ENCODE measurements around the gene WNT9A. TPM values are rescaled to one million over a fixed set of nuclear protein-coding genes. Genes with fewer than 3 reads are reported as not detected.
"Not testable (repeated sequence)": the region's sequence is repeated elsewhere in the genome, so short reads cannot be mapped to it uniquely, and the experiment has no call there.

Gene WNT9A
- polyA plus RNA-seq, 4 donors = 0.27 to 2.7 (median 1.2) TPM

GRCh38 chr1:227911376-227911775, 36.4 kb downstream of the WNT9A start:
- no peak overlapping the region for H3K27ac ChIP-seq (ENCODE audit: low read depth in 1 of 3, low read length in 2 of 3)
- peaks cover 0 to 6% (median 0%) of the 10 kb centered on the region in 3 donors for H3K4me1 ChIP-seq (ENCODE audit: control insufficient read depth in 3 of 3, insufficient read depth in 2 of 3, low read depth in 1 of 3, low read length in 2 of 3)
- no peak for FAIRE-seq
- no peaks in the 10 kb centered on the region for H3K9me3 ChIP-seq (ENCODE audit: control insufficient read depth in 2 of 2, insufficient read depth in 1 of 2, low read depth in 1 of 2, low read length in 1 of 2)
- no peaks in the 10 kb centered on the region for H3K27me3 ChIP-seq (ENCODE audit: control insufficient read depth in 3 of 3, insufficient read depth in 3 of 3, low read length in 3 of 3)
- H3K4me3 ChIP-seq (ENCODE audit: low read depth in 1 of 3, low read length in 3 of 3) = no peak overlapping the region
- H3K36me3 ChIP-seq (ENCODE audit: control insufficient read depth in 3 of 3, insufficient read depth in 2 of 3, low read depth in 1 of 3, low read length in 3 of 3) = no peaks in the 10 kb centered on the region
- DNase-seq = no peak
- WGBS, 3 donors = 85 to 95% (median 91%) methylated on average over 8 of the region's 8 CpGs

DNA sequence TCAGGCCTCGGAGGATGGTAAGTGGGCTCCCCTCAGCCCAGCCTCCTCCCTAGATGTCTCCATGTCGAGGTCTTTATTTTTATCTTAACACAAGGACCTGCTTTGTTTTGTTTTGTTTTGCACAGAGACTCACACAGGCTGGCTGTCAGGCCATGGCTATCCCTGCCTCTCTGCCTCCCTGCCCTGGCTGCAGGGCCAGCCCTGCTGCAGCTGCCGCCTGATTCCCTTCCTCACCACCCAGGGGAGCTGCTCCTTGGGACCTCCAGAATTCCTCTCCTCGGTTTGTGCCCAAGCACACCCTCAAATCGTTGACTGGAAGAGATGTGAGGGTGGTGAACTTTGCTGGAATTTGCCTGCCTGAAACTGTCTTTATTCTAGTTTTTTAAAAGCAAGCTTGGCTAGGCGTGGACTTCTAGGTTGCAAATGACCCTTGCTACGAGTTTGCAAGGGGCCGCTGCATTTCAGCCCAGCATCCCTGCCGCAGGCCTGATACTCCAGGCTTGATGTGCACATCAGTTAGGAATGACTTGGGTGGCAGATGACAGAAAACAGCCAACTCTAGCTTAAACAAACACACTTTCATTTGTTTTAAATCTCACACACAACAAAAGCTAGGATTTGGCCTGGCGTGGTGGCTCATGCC, 37.1 kb downstream of the WNT9A start:
- no peak for DNase-seq
- Histone ChIP-seq H3K27me3 (ENCODE audit: control insufficient read depth in 3 of 3, insufficient read depth in 3 of 3, low read length in 3 of 3) (no peaks in the 10 kb centered on the region), H3K4me3 (ENCODE audit: low read depth in 1 of 3, low read length in 3 of 3) (no peak overlapping the region), H3K9me3 (ENCODE audit: control insufficient read depth in 2 of 2, insufficient read depth in 1 of 2, low read depth in 1 of 2, low read length in 1 of 2) (no peaks in the 10 kb centered on the region), H3K4me1 (ENCODE audit: control insufficient read depth in 3 of 3, insufficient read depth in 2 of 3, low read depth in 1 of 3, low read length in 2 of 3) (peaks cover 0 to 6% (median 0%) of the 10 kb centered on the region in 3 donors), H3K36me3 (ENCODE audit: control insufficient read depth in 3 of 3, insufficient read depth in 2 of 3, low read depth in 1 of 3, low read length in 3 of 3) (no peaks in the 10 kb centered on the region), H3K27ac (ENCODE audit: low read depth in 1 of 3, low read length in 2 of 3) (no peak overlapping the region)
- 65 to 69% (median 69%) methylated on average over 10 of the region's 10 CpGs for WGBS, 3 donors
- FAIRE-seq = no peak

- FAIRE-seq; H3K27me3 ChIP-seq (ENCODE audit: control insufficient read depth in 3 of 3, insufficient read depth in 3 of 3, low read length in 3 of 3); H3K36me3 ChIP-seq (ENCODE audit: control insufficient read depth in 3 of 3, insufficient read depth in 2 of 3, low read depth in 1 of 3, low read length in 3 of 3); H3K4me1 ChIP-seq (ENCODE audit: control insufficient read depth in 3 of 3, insufficient read depth in 2 of 3, low read depth in 1 of 3, low read length in 2 of 3); H3K4me3 ChIP-seq (ENCODE audit: low read depth in 1 of 3, low read length in 3 of 3); DNase-seq; H3K9me3 ChIP-seq (ENCODE audit: control insufficient read depth in 2 of 2, insufficient read depth in 1 of 2, low read depth in 1 of 2, low read length in 1 of 2); H3K27ac ChIP-seq (ENCODE audit: low read depth in 1 of 3, low read length in 2 of 3): not testable (repeated sequence)
- 25 to 46% (median 42%) methylated on average over 8 of the region's 8 CpGs for WGBS, 3 donors
These were observed 37.8 kb downstream of the WNT9A start for GRCh38 chr1:227909923-227910328.

DNA sequence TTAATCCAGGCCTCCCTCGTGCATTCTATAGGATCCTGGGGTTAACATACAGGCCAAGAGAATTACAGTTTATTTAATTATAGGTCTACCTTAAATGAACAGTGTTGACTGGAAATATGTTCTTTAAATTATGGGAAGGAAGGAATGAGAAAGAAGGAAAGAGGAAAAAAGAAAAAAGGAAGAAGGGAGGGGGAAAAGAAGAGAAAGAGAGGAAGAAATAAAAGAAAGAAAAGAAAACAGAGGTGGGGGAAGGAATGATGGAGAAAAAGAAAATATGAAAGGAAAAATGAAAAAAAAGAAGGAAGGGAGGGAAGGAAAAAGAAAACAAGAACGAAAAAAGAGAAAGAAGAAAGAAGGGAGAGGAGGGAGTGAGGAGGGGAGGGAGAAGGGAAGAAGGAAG, 38.5 kb downstream of the WNT9A start:
- WGBS, 3 donors = 61 to 75% (median 68%) methylated on average over 2 of the region's 2 CpGs
- Histone ChIP-seq H3K4me1 (ENCODE audit: control insufficient read depth in 3 of 3, insufficient read depth in 2 of 3, low read depth in 1 of 3, low read length in 2 of 3) (peaks cover 0 to 6% (median 0%) of the 10 kb centered on the region in 3 donors), H3K9me3 (ENCODE audit: control insufficient read depth in 2 of 2, insufficient read depth in 1 of 2, low read depth in 1 of 2, low read length in 1 of 2) (no peaks in the 10 kb centered on the region), H3K36me3 (ENCODE audit: control insufficient read depth in 3 of 3, insufficient read depth in 2 of 3, low read depth in 1 of 3, low read length in 3 of 3) (no peaks in the 10 kb centered on the region), H3K27ac (ENCODE audit: low read depth in 1 of 3, low read length in 2 of 3) (no peak overlapping the region), H3K27me3 (ENCODE audit: control insufficient read depth in 3 of 3, insufficient read depth in 3 of 3, low read length in 3 of 3) (no peaks in the 10 kb centered on the region), H3K4me3 (ENCODE audit: low read depth in 1 of 3, low read length in 3 of 3) (no peak overlapping the region)
- DNase-seq = no peak
- no peak for FAIRE-seq

DNA sequence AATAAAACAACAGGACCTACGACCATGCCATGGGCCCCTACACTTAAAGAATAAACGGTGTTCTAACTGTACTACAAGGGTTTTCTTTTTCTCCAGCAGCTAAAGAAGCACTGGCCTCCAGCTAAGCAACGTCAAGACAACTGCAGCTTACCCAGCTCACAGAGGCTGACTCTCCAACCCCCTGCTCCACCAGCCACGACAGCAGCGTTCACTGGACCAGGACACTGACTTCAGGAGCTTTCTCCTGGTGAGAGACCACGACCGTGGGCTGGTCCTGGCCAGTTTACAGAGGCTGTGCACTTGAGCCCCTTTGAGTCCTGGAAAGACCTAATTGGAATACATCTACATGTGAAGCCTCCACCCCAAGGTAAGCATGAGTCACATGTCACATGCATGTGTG, 39.4 kb downstream of the WNT9A start:
- no peaks in the 10 kb centered on the region for H3K9me3 ChIP-seq (ENCODE audit: control insufficient read depth in 2 of 2, insufficient read depth in 1 of 2, low read depth in 1 of 2, low read length in 1 of 2)
- no peaks in the 10 kb centered on the region for H3K36me3 ChIP-seq (ENCODE audit: control insufficient read depth in 3 of 3, insufficient read depth in 2 of 3, low read depth in 1 of 3, low read length in 3 of 3)
- H3K4me3 ChIP-seq (ENCODE audit: low read depth in 1 of 3, low read length in 3 of 3) = no peak overlapping the region
- DNase-seq = no peak
- no peak overlapping the region for H3K27ac ChIP-seq (ENCODE audit: low read depth in 1 of 3, low read length in 2 of 3)
- peaks cover 0 to 6% (median 0%) of the 10 kb centered on the region in 3 donors for H3K4me1 ChIP-seq (ENCODE audit: control insufficient read depth in 3 of 3, insufficient read depth in 2 of 3, low read depth in 1 of 3, low read length in 2 of 3)
- WGBS, 3 donors = 61 to 78% (median 62%) methylated on average over 7 of the region's 7 CpGs
- no peak for FAIRE-seq
- no peaks in the 10 kb centered on the region for H3K27me3 ChIP-seq (ENCODE audit: control insufficient read depth in 3 of 3, insufficient read depth in 3 of 3, low read length in 3 of 3)

- Histone ChIP-seq H3K9me3 (ENCODE audit: control insufficient read depth in 2 of 2, insufficient read depth in 1 of 2, low read depth in 1 of 2, low read length in 1 of 2) (no peaks in the 10 kb centered on the region), H3K4me1 (ENCODE audit: control insufficient read depth in 3 of 3, insufficient read depth in 2 of 3, low read depth in 1 of 3, low read length in 2 of 3) (peaks cover 0 to 6% (median 0%) of the 10 kb centered on the region in 3 donors), H3K27me3 (ENCODE audit: control insufficient read depth in 3 of 3, insufficient read depth in 3 of 3, low read length in 3 of 3) (no peaks in the 10 kb centered on the region), H3K4me3 (ENCODE audit: low read depth in 1 of 3, low read length in 3 of 3) (no peak overlapping the region), H3K27ac (ENCODE audit: low read depth in 1 of 3, low read length in 2 of 3) (no peak overlapping the region), H3K36me3 (ENCODE audit: control insufficient read depth in 3 of 3, insufficient read depth in 2 of 3, low read depth in 1 of 3, low read length in 3 of 3) (no peaks in the 10 kb centered on the region)
- DNase-seq = no peak
- FAIRE-seq = no peak
- 34 to 75% (median 60%) methylated on average over 13 of the region's 13 CpGs for WGBS, 3 donors
These were observed 40.2 kb downstream of the WNT9A start for GRCh38 chr1:227907439-227908015.

- H3K27me3 ChIP-seq (ENCODE audit: control insufficient read depth in 3 of 3, insufficient read depth in 3 of 3, low read length in 3 of 3) = no peaks in the 10 kb centered on the region
- FAIRE-seq (no peak), DNase-seq (no peak)
- H3K36me3 ChIP-seq (ENCODE audit: control insufficient read depth in 3 of 3, insufficient read depth in 2 of 3, low read depth in 1 of 3, low read length in 3 of 3) = no peaks in the 10 kb centered on the region
- 90 to 95% (median 92%) methylated on average over 1 of the region's 1 CpG for WGBS, 3 donors
- H3K27ac ChIP-seq (ENCODE audit: low read depth in 1 of 3, low read length in 2 of 3) = no peak overlapping the region
- no peaks in the 10 kb centered on the region for H3K9me3 ChIP-seq (ENCODE audit: control insufficient read depth in 2 of 2, insufficient read depth in 1 of 2, low read depth in 1 of 2, low read length in 1 of 2)
- no peak overlapping the region for H3K4me3 ChIP-seq (ENCODE audit: low read depth in 1 of 3, low read length in 3 of 3)
- H3K4me1 ChIP-seq (ENCODE audit: control insufficient read depth in 3 of 3, insufficient read depth in 2 of 3, low read depth in 1 of 3, low read length in 2 of 3) = peaks cover 0 to 6% (median 0%) of the 10 kb centered on the region in 3 donors
These were observed 41.1 kb downstream of the WNT9A start for GRCh38 chr1:227906550-227907071.

GRCh38 chr1:227905573-227906487, 41.9 kb downstream of the WNT9A start:
- FAIRE-seq = no peak
- no peaks in the 10 kb centered on the region for H3K36me3 ChIP-seq (ENCODE audit: control insufficient read depth in 3 of 3, insufficient read depth in 2 of 3, low read depth in 1 of 3, low read length in 3 of 3)
- no peaks in the 10 kb centered on the region for H3K27me3 ChIP-seq (ENCODE audit: control insufficient read depth in 3 of 3, insufficient read depth in 3 of 3, low read length in 3 of 3)
- H3K4me3 ChIP-seq (ENCODE audit: low read depth in 1 of 3, low read length in 3 of 3) = no peak overlapping the region
- no peak for DNase-seq
- WGBS, 3 donors = 79 to 80% (median 80%) methylated on average over 10 to 15 of the region's 15 CpGs
- H3K4me1 ChIP-seq (ENCODE audit: control insufficient read depth in 3 of 3, insufficient read depth in 2 of 3, low read depth in 1 of 3, low read length in 2 of 3) = peaks cover 0 to 6% (median 0%) of the 10 kb centered on the region in 3 donors
- H3K27ac ChIP-seq (ENCODE audit: low read depth in 1 of 3, low read length in 2 of 3) = no peak overlapping the region
- no peaks in the 10 kb centered on the region for H3K9me3 ChIP-seq (ENCODE audit: control insufficient read depth in 2 of 2, insufficient read depth in 1 of 2, low read depth in 1 of 2, low read length in 1 of 2)

Data from small intestine (tissue), 7 donors.